HEK293 (cell line): ENCODE data around the gene DUSP22.

ENCODE experiments used
- CTCF ChIA-PET: fragments of 350-600 bp; formaldehyde crosslinking; extraction: SDS; loops from one replicate; lab custom pipeline; 2021; ENCODE audit warnings: antibody characterized with exemption; lab: Yijun Ruan, JAX
- POLR2A ChIA-PET: fragments of 300-600 bp; formaldehyde crosslinking; extraction: SDS; loops from one replicate; lab custom pipeline; 2020; ENCODE audit warnings: antibody characterized with exemption, inconsistent platforms; lab: Yijun Ruan, JAX
- H3K27ac ChIP-seq: fragments of 200-500 bp; sonication (Bioruptor generic); 2 replicates; pipeline ENCODE4 v1.5.1; 2014; ENCODE audit warnings: low read depth, low read length, control low read depth, inconsistent platforms; ENCODE audit errors: extremely low read depth
- H3K36me3 ChIP-seq, 2 experiments: fragments of 200-500 bp in 1 of 2; sonication (Bioruptor generic) in 1 of 2; 1 replicate in 1 of 2; 2 replicates in 1 of 2; pipeline ENCODE4 v1.5.1; 2014 to 2017; ENCODE audit warnings: inconsistent platforms in 2 of 2, low read length in 2 of 2; ENCODE audit not compliant: control insufficient read depth in 2 of 2, insufficient read depth in 1 of 2
- H3K4me1 ChIP-seq: fragments of 200-500 bp; sonication (Bioruptor generic); 2 replicates; pipeline ENCODE4 v1.5.1; 2014; ENCODE audit warnings: mild to moderate bottlenecking, low read length, inconsistent platforms; ENCODE audit not compliant: control insufficient read depth, insufficient read depth
- H3K4me3 ChIP-seq: 2 replicates; pipeline ENCODE4 v1.5.1; 2011; ENCODE audit warnings: low read depth, mild to moderate bottlenecking, control low read depth, low read length, moderate library complexity
- H3K9me3 ChIP-seq: fragments of 200-500 bp; sonication (Bioruptor generic); 2 replicates; pipeline ENCODE4 v1.5.1; 2014; ENCODE audit warnings: low read depth, low read length, inconsistent platforms; ENCODE audit not compliant: control insufficient read depth, insufficient read depth
- ELK4 ChIP-seq: IDR thresholded peaks from 2 replicates; pipeline ENCODE4 v1.6.1; 2011; ENCODE audit warnings: mild to moderate bottlenecking, low read depth, low read length, borderline replicate concordance
- HOXC10 ChIP-seq: sonication (generic); formaldehyde crosslinking; IDR thresholded peaks from 2 replicates; pipeline ENCODE4 v1.8.1; 2023; ENCODE audit warnings: mild to moderate bottlenecking, missing genetic modification reagents
- KLF10 ChIP-seq: fragments of 450-650 bp; IDR thresholded peaks from 2 replicates; pipeline ENCODE4 v1.5.1; 2018; ENCODE audit warnings: missing biosample characterization, mild to moderate bottlenecking, missing genetic modification characterization
- PRDM4 ChIP-seq: fragments of 450-650 bp; formaldehyde crosslinking; IDR thresholded peaks from 2 replicates; pipeline ENCODE4 v1.5.1; 2017; ENCODE audit warnings: missing biosample characterization, missing genetic modification characterization
- REST ChIP-seq: fragments of 450-650 bp; formaldehyde crosslinking; IDR thresholded peaks from 2 replicates; pipeline ENCODE4 v1.5.1; 2016; ENCODE audit warnings: missing biosample characterization, missing genetic modification characterization
- SALL2 ChIP-seq: fragments of 450-650 bp; formaldehyde crosslinking; IDR thresholded peaks from 2 replicates; pipeline ENCODE4 v1.5.0; 2017; ENCODE audit warnings: missing biosample characterization, mild to moderate bottlenecking, missing genetic modification characterization, borderline replicate concordance
- ZBTB17 ChIP-seq: fragments of 450-650 bp; formaldehyde crosslinking; IDR thresholded peaks from 2 replicates; pipeline ENCODE4 v1.5.1; 2016; ENCODE audit warnings: missing biosample characterization, missing genetic modification characterization
- ZNF184 ChIP-seq: fragments of 450-650 bp; IDR thresholded peaks from 2 replicates; pipeline ENCODE4 v1.5.1; 2018; ENCODE audit warnings: missing biosample characterization, mild to moderate bottlenecking, missing genetic modification characterization
- ZNF311 ChIP-seq: fragments of 450-650 bp; formaldehyde crosslinking; IDR thresholded peaks from 2 replicates; pipeline ENCODE4 v1.5.1; 2017; ENCODE audit warnings: missing biosample characterization, missing genetic modification characterization, borderline replicate concordance
- ZNF335 ChIP-seq: fragments of 450-650 bp; formaldehyde crosslinking; conservative IDR thresholded peaks from 2 replicates; pipeline ENCODE4 v1.5.1; 2016; ENCODE audit warnings: missing biosample characterization, missing genetic modification characterization
- ZNF366 ChIP-seq: fragments of 450-650 bp; formaldehyde crosslinking; conservative IDR thresholded peaks from 2 replicates; pipeline ENCODE4 v1.5.1; 2016; ENCODE audit warnings: missing biosample characterization, missing genetic modification characterization
- ZNF391 ChIP-seq: fragments of 450-650 bp; formaldehyde crosslinking; IDR thresholded peaks from 2 replicates; pipeline ENCODE4 v1.5.1; 2016; ENCODE audit warnings: low read depth, missing biosample characterization, missing genetic modification characterization, borderline replicate concordance
- ZNF521 ChIP-seq: fragments of 450-650 bp; formaldehyde crosslinking; IDR thresholded peaks from 2 replicates; pipeline ENCODE4 v1.5.1; 2017; ENCODE audit warnings: missing biosample characterization, mild to moderate bottlenecking, missing genetic modification characterization
- ZNF561 ChIP-seq: fragments of 450-650 bp; IDR thresholded peaks from 2 replicates; pipeline ENCODE4 v1.5.1; 2018; ENCODE audit warnings: missing biosample characterization, missing genetic modification characterization, borderline replicate concordance
- ZNF629 ChIP-seq: fragments of 450-650 bp; formaldehyde crosslinking; IDR thresholded peaks from 2 replicates; pipeline ENCODE4 v1.5.1; 2017; ENCODE audit warnings: missing biosample characterization, missing genetic modification characterization
- ZNF660 ChIP-seq: fragments of 450-650 bp; IDR thresholded peaks from 2 replicates; pipeline ENCODE4 v1.5.1; 2018; ENCODE audit warnings: missing biosample characterization, mild to moderate bottlenecking, missing genetic modification characterization
- ZNF664 ChIP-seq: fragments of 450-650 bp; formaldehyde crosslinking; IDR thresholded peaks from 2 replicates; pipeline ENCODE4 v1.5.1; 2016; ENCODE audit warnings: missing biosample characterization, missing genetic modification characterization
- ZNF785 ChIP-seq: fragments of 450-650 bp; formaldehyde crosslinking; IDR thresholded peaks from 2 replicates; pipeline ENCODE4 v1.5.1; 2016; ENCODE audit warnings: missing biosample characterization, missing genetic modification characterization
- ZNF791 ChIP-seq: fragments of 450-650 bp; formaldehyde crosslinking; IDR thresholded peaks from 2 replicates; pipeline ENCODE4 v1.5.1; 2016; ENCODE audit warnings: missing biosample characterization, missing genetic modification characterization
- ZNF843 ChIP-seq: fragments of 450-650 bp; formaldehyde crosslinking; IDR thresholded peaks from 2 replicates; pipeline ENCODE4 v1.5.1; 2016; ENCODE audit warnings: missing biosample characterization, missing genetic modification characterization
- ZSCAN30 ChIP-seq: fragments of 450-650 bp; IDR thresholded peaks from 2 replicates; pipeline ENCODE4 v1.5.1; 2018; ENCODE audit warnings: missing biosample characterization, mild to moderate bottlenecking, missing genetic modification characterization, moderate library complexity
- TF ChIP-seq, protein P1 (sequence below): fragments of 450-650 bp; formaldehyde crosslinking; IDR thresholded peaks from 2 replicates; pipeline ENCODE4 v1.5.1; 2016; ENCODE audit warnings: missing biosample characterization, missing genetic modification characterization
- TF ChIP-seq, protein P2 (sequence below): fragments of 450-650 bp; formaldehyde crosslinking; IDR thresholded peaks from 2 replicates; pipeline ENCODE4 v1.5.1; 2016; ENCODE audit warnings: missing biosample characterization, missing genetic modification characterization

Gene DUSP22

GRCh38 chr6:255041-255750, 37.1 kb upstream of the DUSP22 start:
- H3K36me3 ChIP-seq: no peaks in the 10 kb centered on the region
- H3K4me1 ChIP-seq: no peaks in the 10 kb centered on the region
- ChIA-PET CTCF (interaction anchor here (0.9 kb wide), 1 partner anchor 63 kb away, joined by 4 read pairs; no protein-coding TSS in a partner anchor), POLR2A (no interaction called here)
- H3K4me3 ChIP-seq: no peak overlapping the region
- H3K27ac ChIP-seq: no peak overlapping the region
- TF ChIP-seq ZNF335 (tag by site-specific recombination) (no peak), ZBTB17 (no peak), ZNF664 (tag by site-specific recombination) (no peak), ZNF660 (tag by site-specific recombination) (no peak)
- H3K9me3 ChIP-seq: no peaks in the 10 kb centered on the region

DNA sequence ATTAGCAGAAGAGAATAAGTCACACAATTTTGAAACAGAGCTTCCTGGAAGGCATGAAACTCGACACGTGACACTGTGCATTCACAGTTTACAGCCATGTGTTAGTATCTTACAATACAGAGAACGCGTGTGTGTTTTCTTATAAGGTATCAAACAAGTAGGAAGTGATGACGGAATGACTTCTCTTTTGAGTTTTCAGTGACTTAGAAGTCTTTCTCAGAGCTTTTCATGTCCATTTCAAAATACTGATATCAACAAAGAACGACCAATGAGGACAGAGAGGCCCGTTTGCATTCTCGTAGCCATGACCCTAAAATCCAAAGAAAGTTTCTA, 36.6 kb upstream of the DUSP22 start:
- Histone ChIP-seq H3K27ac (no peak overlapping the region), H3K9me3 (no peaks in the 10 kb centered on the region), H3K4me1 (no peaks in the 10 kb centered on the region), H3K4me3 (no peak overlapping the region), H3K36me3 (no peaks in the 10 kb centered on the region)
- no peak for TF ChIP-seq HOXC10 (CRISPR knock-in tag)
- no peak for TF ChIP-seq ZNF391 (tag by site-specific recombination)
- no peak for TF ChIP-seq ZNF791 (tag by site-specific recombination)
- no peak for TF ChIP-seq ZNF311
- no peak for TF ChIP-seq ZNF843 (tag by site-specific recombination)
- TF ChIP-seq PRDM4 (tag by site-specific recombination): no peak
- TF ChIP-seq, protein P1, sequence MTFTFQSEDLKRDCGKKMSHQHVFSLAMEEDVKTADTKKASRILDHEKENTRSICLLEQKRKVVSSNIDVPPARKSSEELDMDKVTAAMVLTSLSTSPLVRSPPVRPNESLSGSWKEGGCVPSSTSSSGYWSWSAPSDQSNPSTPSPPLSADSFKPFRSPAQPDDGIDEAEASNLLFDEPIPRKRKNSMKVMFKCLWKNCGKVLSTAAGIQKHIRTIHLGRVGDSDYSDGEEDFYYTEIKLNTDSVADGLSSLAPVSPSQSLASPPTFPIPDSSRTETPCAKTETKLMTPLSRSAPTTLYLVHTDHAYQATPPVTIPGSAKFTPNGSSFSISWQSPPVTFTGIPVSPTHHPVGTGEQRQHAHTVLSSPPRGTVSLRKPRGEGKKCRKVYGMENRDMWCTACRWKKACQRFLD (tag by site-specific recombination): no peak
- no peak for TF ChIP-seq SALL2 (tag by site-specific recombination)
- no peak for TF ChIP-seq KLF10 (tag by site-specific recombination)
- POLR2A ChIA-PET: no interaction called here
- CTCF ChIA-PET: interaction anchor here (0.9 kb wide), 1 partner anchor 64 kb away, joined by 4 read pairs; no protein-coding TSS in a partner anchor

DNA sequence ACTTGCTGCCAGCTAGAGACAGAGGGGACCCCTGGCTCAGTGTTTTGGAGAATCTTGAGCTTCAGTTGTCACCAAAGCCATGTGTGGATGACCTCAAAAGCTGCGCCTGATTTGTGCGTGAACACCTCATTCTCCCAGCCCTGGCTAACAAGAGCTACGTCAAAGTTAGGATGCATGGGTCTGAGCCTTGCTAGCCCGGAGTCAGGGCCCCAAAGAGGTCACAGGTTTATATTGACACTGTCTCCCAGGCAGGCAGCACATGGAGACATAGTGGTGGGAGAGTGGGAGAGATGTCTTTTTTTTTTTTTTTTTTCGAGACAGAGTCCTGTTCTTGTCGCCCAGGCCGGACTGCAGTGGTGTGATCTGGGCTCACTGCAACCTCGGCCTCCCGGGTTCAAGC, 36.1 kb upstream of the DUSP22 start:
- Histone ChIP-seq H3K36me3 (no peaks in the 10 kb centered on the region), H3K4me1 (no peaks in the 10 kb centered on the region), H3K4me3 (no peak overlapping the region), H3K9me3 (no peaks in the 10 kb centered on the region), H3K27ac (no peak overlapping the region)
- ChIA-PET CTCF (interaction anchor here (0.6 to 0.9 kb wide), 2 partner anchors 64 to 1051 kb away, joined by 3 to 4 read pairs; no protein-coding TSS in a partner anchor), POLR2A (no interaction called here)
- TF ChIP-seq ELK4 (no peak), REST (no peak), ZNF629 (tag by site-specific recombination) (no peak), ZNF521 (no peak), ZNF561 (no peak), ZNF785 (tag by site-specific recombination) (no peak), ZNF184 (tag by site-specific recombination) (no peak), ZNF366 (tag by site-specific recombination) (no peak), ZSCAN30 (tag by site-specific recombination) (no peak)
- TF ChIP-seq, protein P2, sequence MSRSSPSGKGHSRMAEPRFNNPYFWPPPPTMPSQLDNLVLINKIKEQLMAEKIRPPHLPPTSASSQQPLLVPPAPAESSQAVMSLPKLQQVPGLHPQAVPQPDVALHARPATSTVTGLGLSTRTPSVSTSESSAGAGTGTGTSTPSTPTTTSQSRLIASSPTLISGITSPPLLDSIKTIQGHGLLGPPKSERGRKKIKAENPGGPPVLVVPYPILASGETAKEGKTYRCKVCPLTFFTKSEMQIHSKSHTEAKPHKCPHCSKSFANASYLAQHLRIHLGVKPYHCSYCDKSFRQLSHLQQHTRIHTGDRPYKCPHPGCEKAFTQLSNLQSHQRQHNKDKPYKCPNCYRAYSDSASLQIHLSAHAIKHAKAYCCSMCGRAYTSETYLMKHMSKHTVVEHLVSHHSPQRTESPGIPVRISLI (tag by site-specific recombination): no peak
